ENCODE data around the gene ATPAF1. TPM values are rescaled to one million over a fixed set of nuclear protein-coding genes. Genes with fewer than 3 reads are reported as not detected.

The ATPAF1 gene
- polyA plus RNA-seq, 3 donors: 25.1 to 66.1 (median 53.6) TPM

Other genes starting within 250 kb of the ATPAF1 start
- gene DMBX1, start 178.5 kb downstream of the ATPAF1 start, polyA plus RNA-seq: under 1 TPM in 1 of 3 donors, not detected in 2; 0.16 TPM
- not detected for gene KNCN, start 116.7 kb downstream of the ATPAF1 start, polyA plus RNA-seq
- gene MKNK1, start 64.1 kb downstream of the ATPAF1 start, polyA plus RNA-seq: 10 to 100 TPM; 31.0 to 63.1 (median 39.3) TPM
- 10 to 100 TPM; 16.9 to 25.8 (median 24.4) TPM for gene MOB3C, start 51.6 kb downstream of the ATPAF1 start, polyA plus RNA-seq
- gene TEX38, start 3.5 kb upstream of the ATPAF1 start, polyA plus RNA-seq: not detected
- gene EFCAB14, start 50.8 kb upstream of the ATPAF1 start, polyA plus RNA-seq: 10 to 100 TPM; 16.8 to 47.3 (median 43.4) TPM
- gene CYP4B1, start 130.7 kb upstream of the ATPAF1 start, polyA plus RNA-seq: 10 to 100 TPM; 16.4 to 63.3 (median 47.8) TPM

All from adipose tissue (tissue), 3 donors.